Measurements from ENCODE around the gene PTPRN. TPM values are rescaled to one million over a fixed set of nuclear protein-coding genes. Genes with fewer than 3 reads are reported as not detected.

PTPRN gene
- total and polyA plus RNA-seq, 2 of the 4 experiments (the other 2 are of a cell fraction) = 5.2 to 22.0 TPM

GRCh38 chr2:219290381-219291171 is 18.6 kb downstream of the PTPRN start:
- in situ Hi-C loops (cut with MboI; ENCODE audit: low sequenced_read_pairs) = no loop called here
- Histone ChIP-seq H3K23ac (ENCODE audit: low read depth, low read length) (no peak overlapping the region), H3K9me1 (ENCODE audit: insufficient read depth, low read length) (peaks cover 11% of the 10 kb centered on the region; the same call in 1 of the 2 replicates), H3K18ac (ENCODE audit: low read depth, low read length) (no peak overlapping the region), H3K9ac (ENCODE audit: low read depth, low read length) (no peak overlapping the region), H3K14ac (replicated peaks; ENCODE audit: low read depth, low read length) (no peak overlapping the region), H4K8ac (ENCODE audit: low read depth in 2 of 2, low read length in 2 of 2) (no peak overlapping the region; a peak in 1 of 4 replicates), H3K4me2 (ENCODE audit: low read depth, low read length) (no peak overlapping the region), H2BK15ac (ENCODE audit: low read depth, low read length) (no peak overlapping the region; the same call in 2 of the 3 replicates), H3K56ac (ENCODE audit: extremely low read depth, insufficient read depth, low read length) (no peak overlapping the region), H3K4me1 (ENCODE audit: control insufficient read depth, insufficient read depth, low read length) (peaks cover 20% of the 10 kb centered on the region), H4K5ac (ENCODE audit: low read depth, low read length) (no peak overlapping the region; the same call in 1 of the 2 replicates), H2AFZ (replicated peaks; ENCODE audit: low read length, poor library complexity) (peak overlapping the region; percentile 77), H3K79me1 (ENCODE audit: low read depth in 1 of 2, low read length in 2 of 2) (no peaks in the 10 kb centered on the region), H3K9me3 (ENCODE audit: control insufficient read depth, insufficient read depth, low read length) (no peaks in the 10 kb centered on the region), H2AK5ac (ENCODE audit: low read depth, low read length) (peak overlapping the region; percentile 74; the same call in 1 of the 2 replicates), H2AK9ac (replicated peaks; ENCODE audit: low read depth, low read length, poor library complexity) (peak overlapping the region; percentile 94), H3K27ac (ENCODE audit: insufficient read depth, low read length) (no peak overlapping the region), H2BK20ac (ENCODE audit: low read depth, low read length) (0 out of 2 replicates have a peak overlapping the region, but pooled peaks have one; percentile 32), H3K4me3 (ENCODE audit: insufficient read depth, low read depth, low read length) (no peak overlapping the region), H4K91ac (ENCODE audit: insufficient read depth, low read depth, low read length) (peak overlapping the region; percentile 81; the same call in 1 of the 2 replicates), H3K36me3 (ENCODE audit: control insufficient read depth, insufficient read depth, low read length) (peaks cover 10% of the 10 kb centered on the region; the same call in 1 of the 2 replicates), H2BK5ac (ENCODE audit: low read depth, low read length, poor library complexity, severe bottlenecking) (no peak overlapping the region), H3K27me3 (ENCODE audit: control insufficient read depth, insufficient read depth, low read length) (no peaks in the 10 kb centered on the region), H3K4ac (ENCODE audit: low read depth, low read length) (peak overlapping the region; percentile 86; the same call in 1 of the 2 replicates), H2BK120ac (ENCODE audit: low read depth, low read length) (no peak overlapping the region; the same call in 1 of the 2 replicates), H4K20me1 (ENCODE audit: insufficient read depth, low read length) (peaks cover 9% of the 10 kb centered on the region; the same call in 1 of the 2 replicates)
- dilution Hi-C loops (cut with HindIII; ENCODE audit: low sequenced_read_pairs, unreplicated experiment) = no loop called here
- POLR2A ChIA-PET (ENCODE audit: unreplicated experiment) = no interaction called here
- WGBS, 2 experiments (ENCODE audit: extremely low coverage in 2 of 2, insufficient read length in 1 of 2) = 91% methylated on average over 10 of the region's 16 CpGs; no CpG with 5 or more reads in 1 of the 2 experiments
- no TSS peak for BruUV-seq (replicated peaks)
- CTCF ChIA-PET = no interaction called here
- DNase-seq (no peak), ATAC-seq (ENCODE audit: low read depth) (no peak)
- intact Hi-C loops (cut with micrococcal nuclease) = no loop called here
- TF ChIP-seq FOS (IDR thresholded peaks at IDR 0.05; ENCODE audit: low read depth, low read length) (no peak), CHD1 (IDR thresholded peaks at IDR 0.05; ENCODE audit: low read depth, low read length) (no peak), SMC3 (IDR thresholded peaks at IDR 0.05; ENCODE audit: low read depth, low read length) (no peak), RFX5 (IDR thresholded peaks at IDR 0.05; ENCODE audit: low read depth, low read length) (no peak), RAD21 (IDR thresholded peaks at IDR 0.05; ENCODE audit: low read length) (no peak), ELK1 (IDR thresholded peaks at IDR 0.05; ENCODE audit: borderline replicate concordance, low read depth, low read length) (no peak), BHLHE40 (IDR thresholded peaks at IDR 0.05; ENCODE audit: low read depth, low read length) (no peak), CEBPB (IDR thresholded peaks at IDR 0.05; ENCODE audit: low read depth, low read length) (no peak), POLR2A (IDR thresholded peaks at IDR 0.05; ENCODE audit: low read depth, low read length) (no peak), MXI1 (IDR thresholded peaks at IDR 0.05; ENCODE audit: borderline replicate concordance, low read depth, low read length) (no peak), USF2 (IDR thresholded peaks at IDR 0.05; ENCODE audit: low read depth, low read length) (no peak), NFE2L2 (IDR thresholded peaks at IDR 0.05; ENCODE audit: low read depth, low read length) (no peak), RCOR1 (IDR thresholded peaks at IDR 0.05; ENCODE audit: insufficient replicate concordance, low read length) (no peak), MAFK (IDR thresholded peaks at IDR 0.05; ENCODE audit: low read depth, low read length) (no peak)
- TF ChIP-seq, protein P1, sequence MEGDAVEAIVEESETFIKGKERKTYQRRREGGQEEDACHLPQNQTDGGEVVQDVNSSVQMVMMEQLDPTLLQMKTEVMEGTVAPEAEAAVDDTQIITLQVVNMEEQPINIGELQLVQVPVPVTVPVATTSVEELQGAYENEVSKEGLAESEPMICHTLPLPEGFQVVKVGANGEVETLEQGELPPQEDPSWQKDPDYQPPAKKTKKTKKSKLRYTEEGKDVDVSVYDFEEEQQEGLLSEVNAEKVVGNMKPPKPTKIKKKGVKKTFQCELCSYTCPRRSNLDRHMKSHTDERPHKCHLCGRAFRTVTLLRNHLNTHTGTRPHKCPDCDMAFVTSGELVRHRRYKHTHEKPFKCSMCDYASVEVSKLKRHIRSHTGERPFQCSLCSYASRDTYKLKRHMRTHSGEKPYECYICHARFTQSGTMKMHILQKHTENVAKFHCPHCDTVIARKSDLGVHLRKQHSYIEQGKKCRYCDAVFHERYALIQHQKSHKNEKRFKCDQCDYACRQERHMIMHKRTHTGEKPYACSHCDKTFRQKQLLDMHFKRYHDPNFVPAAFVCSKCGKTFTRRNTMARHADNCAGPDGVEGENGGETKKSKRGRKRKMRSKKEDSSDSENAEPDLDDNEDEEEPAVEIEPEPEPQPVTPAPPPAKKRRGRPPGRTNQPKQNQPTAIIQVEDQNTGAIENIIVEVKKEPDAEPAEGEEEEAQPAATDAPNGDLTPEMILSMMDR (conservative IDR thresholded peaks at IDR 0.05; ENCODE audit: low read depth, low read length) = no peak
